SK-N-SH (cell line): Measurements from ENCODE around the gene SMARCD1.

Source experiments
- CTCF ChIP-seq: fragments of 200-600 bp; sonication (generic); IDR thresholded peaks from 2 replicates; pipeline ENCODE4 v1.6.1; 2017; ENCODE audit warnings: antibody characterized with exemption, mild to moderate bottlenecking, moderate library complexity
- FOXJ3 ChIP-seq: sonication (generic); formaldehyde crosslinking; IDR thresholded peaks from 2 replicates; pipeline ENCODE4 v1.5.1; 2020; ENCODE audit warnings: mild to moderate bottlenecking, missing genetic modification reagents
- JUND ChIP-seq: IDR thresholded peaks from 2 replicates; pipeline ENCODE4 v1.4.0; 2012
- NFIC ChIP-seq: IDR thresholded peaks from 2 replicates; pipeline ENCODE4 v1.4.0; 2012; ENCODE audit warnings: borderline replicate concordance
- POLR2AphosphoS5 ChIP-seq: IDR thresholded peaks from 2 replicates; pipeline ENCODE4 v1.6.1; 2012; ENCODE audit warnings: low read depth, low read length
- RXRA ChIP-seq: IDR thresholded peaks from 2 replicates; pipeline ENCODE4 v1.4.0; 2012; ENCODE audit warnings: low read depth, mild to moderate bottlenecking, borderline replicate concordance
- TAF1 ChIP-seq: IDR thresholded peaks from 2 replicates; pipeline ENCODE4 v1.6.1; 2012; ENCODE audit warnings: low read depth, mild to moderate bottlenecking, low read length, moderate library complexity, borderline replicate concordance
- TEAD4 ChIP-seq: IDR thresholded peaks from 2 replicates; pipeline ENCODE4 v1.4.0; 2012; ENCODE audit warnings: mild to moderate bottlenecking, borderline replicate concordance; ENCODE audit not compliant: insufficient read depth
- USF2 ChIP-seq: fragments of 150-350 bp; IDR thresholded peaks from 2 replicates; pipeline ENCODE4 v1.6.1; 2017; ENCODE audit warnings: antibody characterized with exemption, low read length, low read depth, borderline replicate concordance
- TF ChIP-seq, protein P1 (sequence below): IDR thresholded peaks from 2 replicates; pipeline ENCODE4 v1.4.0; 2012; ENCODE audit warnings: low read depth, borderline replicate concordance
- TF ChIP-seq, protein P2 (sequence below): IDR thresholded peaks from 2 replicates; pipeline ENCODE4 v1.6.1; 2012; ENCODE audit warnings: mild to moderate bottlenecking, low read depth, low read length, moderate library complexity

- TF ChIP-seq CTCF (no peak), POLR2AphosphoS5 (no peak), FOXJ3 (no peak), USF2 (no peak), TEAD4 (no peak), TAF1 (no peak), RXRA (no peak), JUND (no peak), NFIC (no peak)
- TF ChIP-seq, protein P1, sequence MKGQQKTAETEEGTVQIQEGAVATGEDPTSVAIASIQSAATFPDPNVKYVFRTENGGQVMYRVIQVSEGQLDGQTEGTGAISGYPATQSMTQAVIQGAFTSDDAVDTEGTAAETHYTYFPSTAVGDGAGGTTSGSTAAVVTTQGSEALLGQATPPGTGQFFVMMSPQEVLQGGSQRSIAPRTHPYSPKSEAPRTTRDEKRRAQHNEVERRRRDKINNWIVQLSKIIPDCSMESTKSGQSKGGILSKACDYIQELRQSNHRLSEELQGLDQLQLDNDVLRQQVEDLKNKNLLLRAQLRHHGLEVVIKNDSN = no peak
- TF ChIP-seq, protein P2, sequence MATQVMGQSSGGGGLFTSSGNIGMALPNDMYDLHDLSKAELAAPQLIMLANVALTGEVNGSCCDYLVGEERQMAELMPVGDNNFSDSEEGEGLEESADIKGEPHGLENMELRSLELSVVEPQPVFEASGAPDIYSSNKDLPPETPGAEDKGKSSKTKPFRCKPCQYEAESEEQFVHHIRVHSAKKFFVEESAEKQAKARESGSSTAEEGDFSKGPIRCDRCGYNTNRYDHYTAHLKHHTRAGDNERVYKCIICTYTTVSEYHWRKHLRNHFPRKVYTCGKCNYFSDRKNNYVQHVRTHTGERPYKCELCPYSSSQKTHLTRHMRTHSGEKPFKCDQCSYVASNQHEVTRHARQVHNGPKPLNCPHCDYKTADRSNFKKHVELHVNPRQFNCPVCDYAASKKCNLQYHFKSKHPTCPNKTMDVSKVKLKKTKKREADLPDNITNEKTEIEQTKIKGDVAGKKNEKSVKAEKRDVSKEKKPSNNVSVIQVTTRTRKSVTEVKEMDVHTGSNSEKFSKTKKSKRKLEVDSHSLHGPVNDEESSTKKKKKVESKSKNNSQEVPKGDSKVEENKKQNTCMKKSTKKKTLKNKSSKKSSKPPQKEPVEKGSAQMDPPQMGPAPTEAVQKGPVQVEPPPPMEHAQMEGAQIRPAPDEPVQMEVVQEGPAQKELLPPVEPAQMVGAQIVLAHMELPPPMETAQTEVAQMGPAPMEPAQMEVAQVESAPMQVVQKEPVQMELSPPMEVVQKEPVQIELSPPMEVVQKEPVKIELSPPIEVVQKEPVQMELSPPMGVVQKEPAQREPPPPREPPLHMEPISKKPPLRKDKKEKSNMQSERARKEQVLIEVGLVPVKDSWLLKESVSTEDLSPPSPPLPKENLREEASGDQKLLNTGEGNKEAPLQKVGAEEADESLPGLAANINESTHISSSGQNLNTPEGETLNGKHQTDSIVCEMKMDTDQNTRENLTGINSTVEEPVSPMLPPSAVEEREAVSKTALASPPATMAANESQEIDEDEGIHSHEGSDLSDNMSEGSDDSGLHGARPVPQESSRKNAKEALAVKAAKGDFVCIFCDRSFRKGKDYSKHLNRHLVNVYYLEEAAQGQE = no peak
These were observed 17.6 kb downstream of the SMARCD1 start for GRCh38 chr12:50102646-50103309.
